ENCODE results near the gene CRTAC1. TPM values are rescaled to one million over a fixed set of nuclear protein-coding genes. Genes with fewer than 3 reads are reported as not detected.

The CRTAC1 gene
- total RNA-seq, 1 experiment from 2014 or later = 0.20 TPM

- no peak overlapping the region for H3K4me3 ChIP-seq (replicated peaks in 1 of 2; ENCODE audit: low read depth in 1 of 2, low read length in 2 of 2)
- TF ChIP-seq ZFX (IDR thresholded peaks at IDR 0.05) (no peak), CTCF (IDR thresholded peaks at IDR 0.05 in 2 of 3, conservative IDR thresholded peaks at IDR 0.05 in 1 of 3; ENCODE audit: borderline replicate concordance in 1 of 3, insufficient read depth in 1 of 3, low read depth in 2 of 3, low read length in 2 of 3) (no peak), CBX3 (IDR thresholded peaks at IDR 0.05; ENCODE audit: low read depth) (no peak), RAD21 (IDR thresholded peaks at IDR 0.05; ENCODE audit: low read depth) (no peak), JUND (IDR thresholded peaks at IDR 0.05) (no peak), ZBTB33 (IDR thresholded peaks at IDR 0.05; ENCODE audit: extremely low read depth, insufficient replicate concordance, low read length) (no peak), SIN3A (IDR thresholded peaks at IDR 0.05; ENCODE audit: low read depth) (no peak), EZH2 (IDR thresholded peaks at IDR 0.05) (no peak), MAX (IDR thresholded peaks at IDR 0.05) (no peak), POLR2AphosphoS5 (IDR thresholded peaks at IDR 0.05; ENCODE audit: low read depth, low read length) (no peak), SRF (IDR thresholded peaks at IDR 0.05; ENCODE audit: low read depth) (no peak), EGR1 (IDR thresholded peaks at IDR 0.05; ENCODE audit: low read depth) (no peak)
- no peak overlapping the region for H3K27ac ChIP-seq (ENCODE audit: low read depth, low read length)
- H4K20me1 ChIP-seq (ENCODE audit: insufficient read depth) = no peaks in the 10 kb centered on the region
- intact Hi-C loops (cut with micrococcal nuclease) = no loop called here
- no TSS peak for BruUV-seq (replicated peaks)
- no peak overlapping the region for H3K9ac ChIP-seq (ENCODE audit: low read length)
- H3K79me2 ChIP-seq (ENCODE audit: insufficient read depth, low read length) = no peaks in the 10 kb centered on the region
- H3K27me3 ChIP-seq (ENCODE audit: insufficient read depth, low read length) = no peaks in the 10 kb centered on the region
- no peaks in the 10 kb centered on the region for H3K9me2 ChIP-seq (ENCODE audit: insufficient read depth)
- RAD21 ChIA-PET (ENCODE audit: low non-redundant PET in 1 of 2, low total read pairs in 2 of 2, uncharacterized antibody in 2 of 2, unreplicated experiment in 2 of 2) = no interaction called here
- H3K4me1 ChIP-seq (ENCODE audit: control insufficient read depth in 1 of 2, insufficient read depth in 2 of 2, low read length in 2 of 2) = no peaks in the 10 kb centered on the region
- ATAC-seq = no peak
- H3K36me3 ChIP-seq (ENCODE audit: control insufficient read depth in 1 of 2, insufficient read depth in 2 of 2, low read length in 2 of 2) = no peaks in the 10 kb centered on the region
- no peaks in the 10 kb centered on the region for H3K9me3 ChIP-seq (ENCODE audit: control insufficient read depth in 1 of 2, insufficient read depth in 1 of 2, low read depth in 1 of 2, low read length in 2 of 2)
- POLR2A ChIA-PET = no interaction called here
- H3K4me2 ChIP-seq (ENCODE audit: low read length) = no peak overlapping the region
- no peak for DNase-seq (ENCODE audit: low read depth, low spot score)
- CTCF ChIA-PET = interaction anchor here (1.0 kb wide), 1 partner anchor 10 kb away, joined by 4 read pairs; no protein-coding TSS in a partner anchor
- no peak overlapping the region for H2AFZ ChIP-seq (ENCODE audit: low read depth, low read length, poor library complexity, severe bottlenecking)
These were observed 125.1 kb downstream of the CRTAC1 start for GRCh38 chr10:97905276-97905675.

Data from HCT116 (cell line).